ENCODE measurements around the gene ARF5.

Gene ARF5

GRCh38 chr7:127589896-127590295 lies 1.7 kb downstream of the ARF5 start:
- DNase-seq = no peak

GRCh38 chr7:127591189-127591588 lies 3.0 kb downstream of the ARF5 start:
- DNase-seq = no peak

GRCh38 chr7:127591591-127591990 lies 3.4 kb downstream of the ARF5 start:
- DNase-seq = no peak

- DNase-seq = no peak
Measured at GRCh38 chr7:127592550-127592949, 4.3 kb downstream of the ARF5 start.

GRCh38 chr7:127594490-127594889 lies 6.3 kb downstream of the ARF5 start:
- no peak for DNase-seq

GRCh38 chr7:127595737-127596136 lies 7.5 kb downstream of the ARF5 start:
- DNase-seq = no peak

GRCh38 chr7:127598318-127598717 lies 10.1 kb downstream of the ARF5 start:
- no peak for DNase-seq

GRCh38 chr7:127600885-127601284 lies 12.7 kb downstream of the ARF5 start:
- no peak for DNase-seq

GRCh38 chr7:127608446-127608845 lies 20.2 kb downstream of the ARF5 start:
- no peak for DNase-seq

- no peak for DNase-seq
Measured at GRCh38 chr7:127609297-127609696, 21.1 kb downstream of the ARF5 start.

- no peak for DNase-seq
Measured at GRCh38 chr7:127612263-127612662, 24.1 kb downstream of the ARF5 start.

GRCh38 chr7:127616724-127617123 lies 28.5 kb downstream of the ARF5 start:
- DNase-seq = no peak

GRCh38 chr7:127618042-127618441 lies 29.8 kb downstream of the ARF5 start, which contains the start of gene PAX4:
Gene PAX4 (minus strand): TSS chr7:127618142. CDS start chr7:127615928, 2,214 bp downstream.
- DNase-seq = no peak

GRCh38 chr7:127618775-127619174 lies 30.6 kb downstream of the ARF5 start:
- DNase-seq = no peak

GRCh38 chr7:127619681-127620405 lies 31.6 kb downstream of the ARF5 start:
- DNase-seq = no peak

GRCh38 chr7:127620406-127621233 lies 32.4 kb downstream of the ARF5 start:
- no peak for DNase-seq

- DNase-seq = no peak
Measured at GRCh38 chr7:127625331-127625730, 37.1 kb downstream of the ARF5 start.

GRCh38 chr7:127628445-127628844 lies 40.2 kb downstream of the ARF5 start:
- DNase-seq = no peak

GRCh38 chr7:127629268-127629854 lies 41.1 kb downstream of the ARF5 start:
- DNase-seq = no peak

GRCh38 chr7:127632276-127632910 lies 44.2 kb downstream of the ARF5 start:
- DNase-seq = no peak

- no peak for DNase-seq
Measured at GRCh38 chr7:127635659-127636285, 47.6 kb downstream of the ARF5 start.

- DNase-seq = no peak
Measured at GRCh38 chr7:127638197-127638596, 50.0 kb downstream of the ARF5 start.

All from NCI-H2081 treated with DMSO at 0.1 percent for 48 hours (cell line).